SKM-1 treated with dmso at 0.1 percent for 144 hours (cell line): ENCODE measurements around the gene KRTAP10-2.
A peak's percentile ranks its signal among the peaks of the same experiment; 100 is the strongest.
"Not testable (repeated sequence)": the region's sequence is repeated elsewhere in the genome, so short reads cannot be mapped to it uniquely, and the experiment has no call there.

Experiments used
- DNase-seq: peaks from one replicate; lab custom pipeline; 2025; ENCODE audit not compliant: unreplicated experiment; lab: John Stamatoyannopoulos, UW

Gene KRTAP10-2

DNA sequence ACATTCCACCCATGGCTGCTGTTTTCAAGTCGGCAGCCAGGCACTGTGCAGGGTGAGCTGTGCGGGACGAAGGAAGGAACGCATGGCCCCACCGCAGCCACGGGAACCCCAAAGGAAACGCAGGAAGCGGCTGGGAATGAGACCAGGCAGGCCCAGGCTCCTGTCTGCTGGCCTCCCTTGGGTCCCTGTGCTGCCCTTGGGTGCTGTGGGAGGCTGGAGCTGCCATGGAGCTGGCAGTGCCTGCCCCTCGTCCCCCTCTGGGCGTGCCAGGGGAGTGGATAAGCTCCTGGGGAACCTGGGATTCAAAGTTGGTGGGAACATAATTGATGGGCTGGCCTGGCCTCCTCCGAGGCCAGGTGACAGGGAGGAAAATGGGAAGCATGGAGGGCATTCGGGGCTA lies 17.0 kb upstream of the KRTAP10-2 start:
- no peak for DNase-seq

GRCh38 chr21:44567481-44568171 lies 16.3 kb upstream of the KRTAP10-2 start:
- DNase-seq, result no peak

- DNase-seq, result peak; percentile 25
These were observed 15.1 kb upstream of the KRTAP10-2 start for GRCh38 chr21:44566403-44566802.

GRCh38 chr21:44564886-44565598 lies 13.7 kb upstream of the KRTAP10-2 start:
- DNase-seq, result no peak

DNA sequence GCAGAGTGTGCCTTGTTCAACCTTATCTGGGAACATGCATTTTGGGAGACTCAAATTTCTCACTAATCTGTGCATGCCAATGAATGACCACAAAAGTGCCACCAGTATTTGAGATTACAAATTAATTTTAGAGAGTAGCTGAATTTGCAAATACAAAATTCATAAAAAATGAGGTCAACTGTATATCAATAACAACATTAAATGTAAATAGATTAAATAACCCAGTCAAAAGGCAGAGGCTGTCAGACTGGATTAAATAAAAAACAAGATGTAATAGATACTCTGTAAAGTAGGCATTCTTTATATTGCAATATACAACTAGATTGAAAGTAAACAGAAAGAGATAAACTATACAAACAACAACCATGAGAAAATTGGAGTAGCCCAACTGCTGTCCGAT lies 12.8 kb upstream of the KRTAP10-2 start:
- no peak for DNase-seq

DNA sequence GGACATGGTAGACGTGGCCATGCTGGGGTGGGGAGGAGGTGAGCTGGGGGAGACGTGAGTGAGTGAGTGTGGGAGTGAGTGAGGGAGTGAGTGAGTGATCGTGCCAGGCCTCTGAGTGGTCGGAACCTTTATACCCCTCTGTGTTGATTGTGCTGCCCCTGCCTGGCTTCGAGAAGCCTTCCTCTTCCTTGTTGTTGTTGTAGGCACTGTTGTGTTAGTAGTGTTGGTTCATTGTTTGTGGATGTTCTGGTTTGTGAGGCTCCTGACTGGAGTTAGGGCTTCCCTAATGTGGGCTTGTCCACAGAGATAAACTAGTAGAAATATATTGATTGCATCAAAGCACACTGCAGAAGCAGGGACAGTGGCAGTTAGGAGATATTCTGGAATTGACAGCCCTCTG lies 7.4 kb upstream of the KRTAP10-2 start, which contains the start of gene KRTAP10-3:
TSS of gene KRTAP10-3 (minus strand) at position 101 of the 400 bp plus-strand sequence. CDS start at position 21, 80 bp downstream.
- DNase-seq, result no peak

DNA sequence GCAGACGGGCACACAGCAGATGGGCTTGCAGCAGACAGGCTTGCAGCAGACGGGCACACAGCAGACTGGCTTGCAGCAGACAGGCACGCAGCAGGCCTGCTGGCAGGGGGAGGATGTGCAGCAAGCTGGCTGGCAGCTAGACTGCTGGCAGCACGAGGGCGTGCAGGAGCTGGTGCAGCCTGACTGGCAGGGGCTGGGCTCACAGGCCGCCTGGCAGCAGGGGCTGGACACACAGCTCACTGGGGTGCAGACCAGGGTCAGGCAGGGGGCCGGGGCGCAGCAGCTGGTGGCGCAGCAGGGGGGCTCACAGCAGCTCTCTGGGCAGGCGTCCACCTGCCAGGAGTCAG lies 7.0 kb upstream of the KRTAP10-2 start:
- not testable (repeated sequence) for DNase-seq

GRCh38 chr21:44557491-44558328 lies 6.4 kb upstream of the KRTAP10-2 start:
- DNase-seq, result no peak

DNA sequence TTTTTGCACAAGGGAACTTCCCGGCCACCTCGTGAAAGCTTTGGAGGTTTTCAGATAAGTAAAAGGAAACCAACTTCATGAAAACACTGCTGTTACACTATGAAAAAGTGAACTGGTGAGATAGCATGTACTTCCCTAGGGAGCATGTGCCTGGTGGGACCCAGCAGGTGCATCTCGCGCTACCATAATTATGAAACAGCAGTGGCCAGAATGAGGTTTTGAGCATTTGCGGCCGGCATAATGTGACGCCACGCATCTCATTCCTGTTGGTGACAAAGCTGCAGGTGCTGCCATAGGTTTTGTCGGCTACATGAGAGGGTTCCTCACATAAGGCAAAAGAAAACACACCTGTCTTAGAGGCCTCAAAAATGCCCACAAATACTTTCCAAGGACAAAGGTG lies 5.6 kb upstream of the KRTAP10-2 start:
- no peak for DNase-seq

DNA sequence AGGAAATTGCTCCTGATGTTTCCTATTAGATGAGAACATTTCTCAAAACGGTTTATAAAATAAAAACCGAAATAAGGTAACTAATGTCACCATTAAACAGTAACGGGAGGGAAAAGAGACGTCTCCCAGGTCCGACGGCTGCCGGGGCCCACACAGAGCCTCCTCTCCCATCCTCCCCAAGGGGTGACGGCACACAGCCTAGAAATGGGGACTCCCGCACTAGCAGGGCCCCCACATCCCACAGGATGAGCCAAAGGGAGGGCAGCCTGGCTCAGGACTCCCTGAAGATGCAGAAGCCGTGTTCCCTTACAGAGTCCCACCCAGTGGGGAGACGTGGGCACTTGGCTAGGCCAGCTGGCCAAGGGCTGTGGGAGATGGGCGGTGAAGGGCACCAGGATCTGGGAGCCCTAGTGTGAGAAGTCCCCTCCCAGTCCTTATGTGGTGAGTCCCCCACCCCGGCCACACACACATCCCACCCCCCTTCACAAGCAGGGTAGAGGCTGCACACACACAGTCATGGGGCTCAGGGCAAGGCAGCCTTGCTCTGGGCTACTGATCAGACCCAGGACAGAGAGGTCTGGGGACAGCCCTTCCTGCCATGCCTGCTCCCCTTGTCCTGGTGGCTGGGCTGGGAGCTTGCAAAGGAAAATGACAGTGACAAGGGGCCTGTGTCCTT lies 4.0 kb upstream of the KRTAP10-2 start:
- no peak for DNase-seq

DNA sequence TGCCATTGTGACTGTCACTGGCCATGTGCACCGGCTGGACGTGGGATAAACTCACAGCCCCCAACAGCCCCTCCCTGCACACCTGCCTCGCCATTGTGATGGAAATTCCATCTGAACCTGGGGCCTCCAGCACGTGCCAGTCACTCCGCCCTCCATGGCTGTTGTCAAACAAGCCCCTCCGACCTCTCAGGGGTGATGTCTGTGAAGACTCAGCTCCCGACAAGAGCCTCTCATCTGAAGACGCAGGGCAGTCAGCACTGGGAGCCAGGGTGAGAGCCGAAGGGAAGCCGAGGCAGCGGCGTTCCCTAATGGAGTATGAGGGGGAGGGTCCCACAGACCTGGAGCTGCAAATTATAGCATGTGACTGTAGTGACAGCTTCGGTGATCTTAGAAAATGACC lies 1.4 kb upstream of the KRTAP10-2 start:
- no peak for DNase-seq

GRCh38 chr21:44552136-44552535 lies 831 bp upstream of the KRTAP10-2 start:
- no peak for DNase-seq

- DNase-seq, result no peak
These were observed 498 bp downstream of the KRTAP10-2 start for GRCh38 chr21:44550807-44551206.

GRCh38 chr21:44550285-44550684 lies 1.0 kb downstream of the KRTAP10-2 start:
- DNase-seq, result not testable (repeated sequence)

- DNase-seq, result no peak
These were observed 1.6 kb downstream of the KRTAP10-2 start for GRCh38 chr21:44549525-44550211.

- no peak for DNase-seq
These were observed 2.4 kb downstream of the KRTAP10-2 start for GRCh38 chr21:44548922-44549321.

- DNase-seq, result no peak
These were observed 2.9 kb downstream of the KRTAP10-2 start for GRCh38 chr21:44548381-44548780.

DNA sequence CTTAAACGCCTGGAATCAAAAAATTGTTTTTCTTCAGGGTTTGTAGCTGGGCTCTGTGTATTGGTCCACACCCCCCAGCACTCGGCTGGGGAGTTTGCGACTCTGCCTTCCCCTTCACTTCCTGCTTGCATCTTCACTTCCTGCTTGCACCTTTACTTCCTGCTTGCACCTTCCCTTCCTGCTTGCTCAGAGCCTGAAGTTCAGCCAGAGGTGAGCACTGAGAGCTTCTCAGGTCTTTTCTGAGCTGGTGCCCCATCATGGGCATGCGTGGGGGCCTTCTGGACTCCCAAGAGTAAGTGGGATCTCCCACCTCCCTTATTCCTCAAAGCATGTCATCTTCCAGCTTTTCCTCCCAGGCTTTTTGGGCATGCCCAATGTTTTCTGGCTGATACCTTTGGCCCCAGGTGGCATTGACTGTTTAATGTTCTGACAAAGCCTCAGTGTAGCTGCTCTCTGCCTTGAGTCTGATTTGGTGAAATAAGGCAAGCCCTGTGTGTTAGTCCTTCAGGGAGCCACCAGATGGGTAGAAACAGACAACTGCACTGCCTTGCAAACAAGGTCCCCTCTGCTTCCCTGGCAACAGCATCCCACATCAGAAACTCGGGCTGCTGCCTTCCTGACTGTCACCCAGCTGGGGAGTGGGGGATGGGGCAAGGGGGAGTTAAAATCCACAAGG lies 3.5 kb downstream of the KRTAP10-2 start:
- DNase-seq, result no peak

GRCh38 chr21:44544566-44544965 lies 6.7 kb downstream of the KRTAP10-2 start:
- no peak for DNase-seq

GRCh38 chr21:44542716-44543115 lies 8.6 kb downstream of the KRTAP10-2 start:
- no peak for DNase-seq
